B cell (primary cell): ENCODE data around the gene INPP5J.
A peak's percentile ranks its signal among the peaks of the same experiment; 100 is the strongest.

Experiments used
- CTCF ChIP-seq: fragments of 200-600 bp; IDR thresholded peaks from one replicate; pipeline ENCODE4 v1.8.0; 2022; ENCODE audit warnings: antibody characterized with exemption, mild to moderate bottlenecking
- EZH2 ChIP-seq: IDR thresholded peaks from 2 replicates; pipeline ENCODE4 v1.6.1; 2012; ENCODE audit warnings: borderline replicate concordance, low read depth, mild to moderate bottlenecking, moderate library complexity, low read length; ENCODE audit not compliant: insufficient read depth, poor library complexity, severe bottlenecking

- TF ChIP-seq CTCF (peak; percentile 67), EZH2 (no peak)
Measured at GRCh38 chr22:31089160-31090100, 33.3 kb upstream of the INPP5J start.
